Glutamatergic neuron (in vitro differentiated cells): Measurements from ENCODE around the gene ANP32B. TPM values are rescaled to one million over a fixed set of nuclear protein-coding genes. Genes with fewer than 3 reads are reported as not detected.
"Not testable (repeated sequence)": the region's sequence is repeated elsewhere in the genome, so short reads cannot be mapped to it uniquely, and the experiment has no call there.

Experiments
- DNase-seq: peaks from one replicate; pipeline ENCODE4 v3.0.0; 2022
- H3K27ac Mint-ChIP-seq: one replicate; pipeline ENCODE4 v1.8.0; 2020; ENCODE audit warnings: mild to moderate bottlenecking, mixed read lengths, inconsistent platforms; ENCODE audit not compliant: unreplicated experiment
- H3K27me3 Mint-ChIP-seq: one replicate; pipeline ENCODE4 v1.8.0; 2020; ENCODE audit warnings: mild to moderate bottlenecking, moderate library complexity, mixed read lengths, inconsistent platforms; ENCODE audit not compliant: unreplicated experiment
- H3K36me3 Mint-ChIP-seq: one replicate; pipeline ENCODE4 v1.8.0; 2020; ENCODE audit warnings: mild to moderate bottlenecking, mixed read lengths, inconsistent platforms; ENCODE audit not compliant: unreplicated experiment
- H3K4me1 Mint-ChIP-seq: one replicate; pipeline ENCODE4 v1.8.0; 2020; ENCODE audit warnings: mild to moderate bottlenecking, low read depth, mixed read lengths, inconsistent platforms; ENCODE audit not compliant: unreplicated experiment
- H3K4me3 Mint-ChIP-seq: one replicate; pipeline ENCODE4 v1.8.0; 2020; ENCODE audit warnings: mild to moderate bottlenecking, mixed read lengths, inconsistent platforms; ENCODE audit not compliant: unreplicated experiment
- H3K9me3 Mint-ChIP-seq: one replicate; pipeline ENCODE4 v1.8.0; 2020; ENCODE audit warnings: mild to moderate bottlenecking, moderate library complexity, mixed read lengths, inconsistent platforms; ENCODE audit not compliant: unreplicated experiment
- total RNA-seq: library from RNA; stranded (reverse); fragmentation: NEBNext Ultra II Directional; extraction: Animal tissue kit (Norgen Biotek cat#: 25700); gene quantifications from one replicate; pipeline ENCODE4 v1.2.1, GENCODE V29; 2021; ENCODE audit not compliant: unreplicated experiment
- TF ChIP-seq, protein P1 (sequence below): fragments of 200-600 bp; sonication (generic); IDR thresholded peaks from one replicate; pipeline ENCODE4 v1.5.0; 2021; ENCODE audit not compliant: partially characterized antibody, unreplicated experiment

Gene ANP32B
- total RNA-seq, 1 donor from 2014 or later, result 108 TPM

DNA sequence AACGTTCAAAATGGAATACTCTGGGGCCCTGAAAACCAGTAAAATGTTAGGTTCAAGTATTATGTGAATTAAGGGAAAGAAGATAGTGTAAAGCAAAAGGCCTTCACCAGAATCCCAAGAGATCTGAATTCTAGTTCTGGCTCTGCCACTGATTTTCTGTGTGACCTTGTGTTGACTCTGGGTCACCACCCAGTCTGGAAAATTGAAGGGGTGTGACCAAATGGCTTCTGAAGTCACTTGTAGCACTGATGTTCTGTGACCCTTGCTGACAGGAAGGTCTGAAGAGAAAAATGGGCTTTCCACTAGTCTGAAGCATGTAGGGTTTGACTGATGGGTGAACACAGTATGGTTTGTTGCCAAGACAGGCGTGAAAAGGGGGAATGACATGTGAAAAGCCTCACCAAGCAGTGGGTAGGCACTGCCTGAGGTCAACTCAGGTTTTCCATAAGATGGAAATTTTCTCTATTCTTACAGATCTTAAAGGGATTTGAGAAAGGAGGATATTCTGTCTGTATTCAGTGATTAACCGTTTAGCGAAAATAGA, 33.1 kb downstream of the ANP32B start:
- Mint-ChIP-seq H3K4me3 (no peak overlapping the region), H3K27me3 (peaks cover 2% of the 10 kb centered on the region), H3K9me3 (peaks cover 2% of the 10 kb centered on the region), H3K27ac (no peak overlapping the region), H3K4me1 (no peaks in the 10 kb centered on the region), H3K36me3 (no peaks in the 10 kb centered on the region)
- TF ChIP-seq, protein P1, sequence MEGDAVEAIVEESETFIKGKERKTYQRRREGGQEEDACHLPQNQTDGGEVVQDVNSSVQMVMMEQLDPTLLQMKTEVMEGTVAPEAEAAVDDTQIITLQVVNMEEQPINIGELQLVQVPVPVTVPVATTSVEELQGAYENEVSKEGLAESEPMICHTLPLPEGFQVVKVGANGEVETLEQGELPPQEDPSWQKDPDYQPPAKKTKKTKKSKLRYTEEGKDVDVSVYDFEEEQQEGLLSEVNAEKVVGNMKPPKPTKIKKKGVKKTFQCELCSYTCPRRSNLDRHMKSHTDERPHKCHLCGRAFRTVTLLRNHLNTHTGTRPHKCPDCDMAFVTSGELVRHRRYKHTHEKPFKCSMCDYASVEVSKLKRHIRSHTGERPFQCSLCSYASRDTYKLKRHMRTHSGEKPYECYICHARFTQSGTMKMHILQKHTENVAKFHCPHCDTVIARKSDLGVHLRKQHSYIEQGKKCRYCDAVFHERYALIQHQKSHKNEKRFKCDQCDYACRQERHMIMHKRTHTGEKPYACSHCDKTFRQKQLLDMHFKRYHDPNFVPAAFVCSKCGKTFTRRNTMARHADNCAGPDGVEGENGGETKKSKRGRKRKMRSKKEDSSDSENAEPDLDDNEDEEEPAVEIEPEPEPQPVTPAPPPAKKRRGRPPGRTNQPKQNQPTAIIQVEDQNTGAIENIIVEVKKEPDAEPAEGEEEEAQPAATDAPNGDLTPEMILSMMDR, result no peak
- no peak for DNase-seq

DNA sequence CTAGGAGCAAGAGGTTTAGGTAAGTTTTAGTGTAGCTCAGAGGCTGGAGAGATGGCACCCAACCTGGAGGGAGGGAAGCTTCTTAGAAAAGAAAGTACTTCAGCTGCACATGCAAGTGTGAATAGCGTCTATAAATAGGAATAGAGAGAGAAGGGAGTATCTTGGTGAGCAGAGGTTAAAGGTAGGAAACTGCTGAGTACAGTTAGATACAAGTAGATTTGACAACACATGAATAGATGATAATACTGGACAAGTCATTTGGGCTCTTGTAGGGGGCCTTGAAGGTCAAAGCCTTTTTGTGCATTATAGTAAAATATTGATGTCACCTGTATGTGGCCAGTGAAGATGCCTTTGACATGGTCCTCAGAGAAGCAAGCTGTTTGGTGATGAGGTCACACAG, 34.2 kb downstream of the ANP32B start:
- Mint-ChIP-seq H3K4me1 (no peaks in the 10 kb centered on the region), H3K27ac (no peak overlapping the region), H3K36me3 (no peaks in the 10 kb centered on the region), H3K4me3 (no peak overlapping the region), H3K27me3 (peaks cover 2% of the 10 kb centered on the region), H3K9me3 (peaks cover 2% of the 10 kb centered on the region)
- DNase-seq, result no peak
- TF ChIP-seq, protein P1, result no peak

DNA sequence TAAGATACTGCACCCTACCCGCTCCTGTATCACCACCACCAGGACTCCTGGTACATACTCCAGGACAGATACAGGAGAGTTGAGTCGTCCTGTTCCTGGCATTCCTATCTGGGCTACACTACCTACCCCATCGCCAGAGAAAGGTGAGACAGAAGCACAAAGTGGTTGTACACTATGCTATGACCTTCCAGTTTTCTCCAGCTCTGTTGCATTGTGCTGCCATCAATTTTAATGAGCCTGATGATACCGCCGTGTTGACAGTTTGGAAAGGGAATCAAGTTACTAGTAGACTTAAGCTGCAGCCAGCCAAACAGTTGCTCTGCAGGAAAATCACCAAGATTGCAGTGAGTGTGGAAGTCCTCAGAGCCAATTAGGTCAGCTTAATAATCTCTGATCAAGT, 35.2 kb downstream of the ANP32B start:
- H3K27ac Mint-ChIP-seq, result no peak overlapping the region

DNA sequence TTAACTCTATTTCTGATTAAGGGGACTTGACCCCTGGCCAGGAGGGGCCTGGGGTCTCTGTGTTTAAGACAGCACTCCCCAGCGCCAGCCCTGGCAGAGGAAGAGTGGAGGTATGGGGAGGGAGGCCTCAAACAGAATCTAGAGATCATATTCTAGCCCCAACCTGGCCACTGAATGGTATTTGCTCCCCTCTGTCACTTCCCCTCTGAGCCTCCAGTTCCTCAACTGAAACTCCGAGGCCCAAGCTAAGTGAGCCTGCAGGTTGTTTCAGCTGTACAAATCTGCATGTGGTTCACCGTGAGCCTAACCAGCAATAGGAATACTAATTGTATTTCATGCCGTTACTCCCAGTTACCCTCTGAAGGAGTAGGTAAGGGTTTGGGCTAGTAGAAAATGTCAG, 36.0 kb downstream of the ANP32B start:
- Mint-ChIP-seq H3K4me3 (no peak overlapping the region), H3K9me3 (peaks cover 2% of the 10 kb centered on the region), H3K27me3 (peaks cover 2% of the 10 kb centered on the region), H3K36me3 (no peaks in the 10 kb centered on the region), H3K4me1 (no peaks in the 10 kb centered on the region), H3K27ac (no peak overlapping the region)
- no peak for DNase-seq
- TF ChIP-seq, protein P1, result no peak

More for the DNA sequence above, 35.2 kb downstream of the ANP32B start:
- TF ChIP-seq, protein P1, result no peak
- Mint-ChIP-seq H3K9me3 (peaks cover 2% of the 10 kb centered on the region), H3K4me3 (no peak overlapping the region), H3K4me1 (no peaks in the 10 kb centered on the region), H3K27me3 (peaks cover 2% of the 10 kb centered on the region), H3K36me3 (no peaks in the 10 kb centered on the region)
- no peak for DNase-seq

DNA sequence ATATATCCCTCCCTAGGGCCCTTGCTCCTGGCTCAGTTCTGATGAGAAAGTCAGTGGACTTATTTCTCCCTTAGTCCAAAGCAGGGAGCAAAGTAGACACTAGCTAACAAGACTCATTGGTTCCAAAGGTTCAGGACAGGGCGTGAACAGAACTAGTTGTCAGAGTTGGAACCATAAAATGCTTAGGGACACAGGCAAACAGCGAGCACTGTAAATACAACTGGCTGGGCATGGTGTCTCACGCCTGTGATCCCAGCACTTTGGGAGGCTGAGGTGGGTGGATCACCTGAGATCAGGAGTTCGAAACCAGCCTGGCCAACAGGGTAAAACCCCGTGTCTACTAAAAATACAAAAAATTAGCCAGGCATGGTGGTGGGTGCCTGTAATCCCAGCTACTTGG, 36.7 kb downstream of the ANP32B start:
- DNase-seq, H3K36me3 Mint-ChIP-seq, H3K4me1 Mint-ChIP-seq, H3K4me3 Mint-ChIP-seq, H3K27ac Mint-ChIP-seq, H3K27me3 Mint-ChIP-seq, H3K9me3 Mint-ChIP-seq: not testable (repeated sequence)
